Loucy (cell line): ENCODE measurements around the gene ATP1A3.

ENCODE experiments used
- H2AFZ ChIP-seq: fragments of 200-600 bp; sonication (generic); 2 replicates; pipeline ENCODE4 v1.6.0; 2016; ENCODE audit warnings: antibody characterized with exemption, mild to moderate bottlenecking, low read length, moderate library complexity
- H3F3A ChIP-seq: fragments of 200-600 bp; 2 replicates; pipeline ENCODE4 v1.6.0; 2016; ENCODE audit warnings: antibody characterized with exemption, low read depth, mild to moderate bottlenecking
- H3K27me3 ChIP-seq: fragments of 200-600 bp; sonication (generic); 2 replicates; pipeline ENCODE4 v1.6.1; 2014; ENCODE audit warnings: low read length, mild to moderate bottlenecking; ENCODE audit not compliant: insufficient read depth, poor library complexity, severe bottlenecking
- H3K36me3 ChIP-seq: fragments of 200-600 bp; sonication (generic); 2 replicates; pipeline ENCODE4 v1.6.1; 2016; ENCODE audit warnings: low read length; ENCODE audit not compliant: insufficient read depth
- H3K4me1 ChIP-seq: fragments of 200-600 bp; sonication (generic); 2 replicates; pipeline ENCODE4 v1.5.1; 2014; ENCODE audit warnings: low read length, mild to moderate bottlenecking; ENCODE audit not compliant: insufficient read depth, poor library complexity, severe bottlenecking
- H3K4me2 ChIP-seq: fragments of 200-600 bp; sonication (generic); 2 replicates; pipeline ENCODE4 v1.6.0; 2014; ENCODE audit warnings: antibody characterized with exemption, low read length, low read depth, mild to moderate bottlenecking; ENCODE audit not compliant: poor library complexity, severe bottlenecking
- H3K4me3 ChIP-seq: fragments of 200-600 bp; sonication (generic); 2 replicates; pipeline ENCODE4 v1.5.1; 2014; ENCODE audit warnings: low read length, mild to moderate bottlenecking, mixed read lengths; ENCODE audit not compliant: poor library complexity, severe bottlenecking
- H3K79me2 ChIP-seq: fragments of 200-600 bp; sonication (generic); 2 replicates; pipeline ENCODE4 v1.6.1; 2014; ENCODE audit warnings: low read length; ENCODE audit not compliant: insufficient read depth
- H3K9ac ChIP-seq: fragments of 200-600 bp; sonication (generic); 2 replicates; pipeline ENCODE4 v1.6.0; 2014; ENCODE audit warnings: mild to moderate bottlenecking, low read depth, low read length, moderate library complexity; ENCODE audit not compliant: poor library complexity, severe bottlenecking
- H3K9me2 ChIP-seq: fragments of 200-600 bp; sonication (generic); replicated peaks from 2 replicates; pipeline ENCODE4 v1.6.1; 2016; ENCODE audit warnings: low read depth, low read length, mixed read lengths
- H3K9me3 ChIP-seq: fragments of 200-600 bp; sonication (generic); 2 replicates; pipeline ENCODE4 v1.6.1; 2014; ENCODE audit warnings: mild to moderate bottlenecking, antibody characterized with exemption, low read length, low read depth; ENCODE audit not compliant: insufficient read depth
- H4K20me1 ChIP-seq: fragments of 200-600 bp; sonication (generic); 2 replicates; pipeline ENCODE4 v1.6.0; 2014; ENCODE audit warnings: antibody characterized with exemption, low read length, mild to moderate bottlenecking; ENCODE audit not compliant: insufficient read depth, poor library complexity, severe bottlenecking
- EZH2phosphoT487 ChIP-seq: fragments of 200-600 bp; IDR thresholded peaks from 2 replicates; pipeline ENCODE4 v1.6.1; 2018; ENCODE audit warnings: antibody characterized with exemption, mild to moderate bottlenecking, moderate library complexity, borderline replicate concordance
- TF ChIP-seq, protein P1 (sequence below): fragments of 200-600 bp; sonication (generic); conservative IDR thresholded peaks from 2 replicates; pipeline ENCODE4 v1.5.1; 2014; ENCODE audit warnings: mild to moderate bottlenecking, antibody characterized with exemption, low read length

The ATP1A3 gene

GRCh38 chr19:41974652-41975051, 19.4 kb downstream of the ATP1A3 start:
- H3K36me3 ChIP-seq, result no peaks in the 10 kb centered on the region
- H3F3A ChIP-seq, result no peaks in the 10 kb centered on the region
- H3K9me2 ChIP-seq, result no peaks in the 10 kb centered on the region
- H4K20me1 ChIP-seq, result no peaks in the 10 kb centered on the region
- TF ChIP-seq, protein P1, sequence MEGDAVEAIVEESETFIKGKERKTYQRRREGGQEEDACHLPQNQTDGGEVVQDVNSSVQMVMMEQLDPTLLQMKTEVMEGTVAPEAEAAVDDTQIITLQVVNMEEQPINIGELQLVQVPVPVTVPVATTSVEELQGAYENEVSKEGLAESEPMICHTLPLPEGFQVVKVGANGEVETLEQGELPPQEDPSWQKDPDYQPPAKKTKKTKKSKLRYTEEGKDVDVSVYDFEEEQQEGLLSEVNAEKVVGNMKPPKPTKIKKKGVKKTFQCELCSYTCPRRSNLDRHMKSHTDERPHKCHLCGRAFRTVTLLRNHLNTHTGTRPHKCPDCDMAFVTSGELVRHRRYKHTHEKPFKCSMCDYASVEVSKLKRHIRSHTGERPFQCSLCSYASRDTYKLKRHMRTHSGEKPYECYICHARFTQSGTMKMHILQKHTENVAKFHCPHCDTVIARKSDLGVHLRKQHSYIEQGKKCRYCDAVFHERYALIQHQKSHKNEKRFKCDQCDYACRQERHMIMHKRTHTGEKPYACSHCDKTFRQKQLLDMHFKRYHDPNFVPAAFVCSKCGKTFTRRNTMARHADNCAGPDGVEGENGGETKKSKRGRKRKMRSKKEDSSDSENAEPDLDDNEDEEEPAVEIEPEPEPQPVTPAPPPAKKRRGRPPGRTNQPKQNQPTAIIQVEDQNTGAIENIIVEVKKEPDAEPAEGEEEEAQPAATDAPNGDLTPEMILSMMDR, result no peak
- no peak for TF ChIP-seq EZH2phosphoT487
- H3K79me2 ChIP-seq, result no peaks in the 10 kb centered on the region
- no peaks in the 10 kb centered on the region for H3K9me3 ChIP-seq
- H3K4me2 ChIP-seq, result no peak overlapping the region
- no peaks in the 10 kb centered on the region for H3K27me3 ChIP-seq
- no peak overlapping the region for H3K4me3 ChIP-seq
- no peak overlapping the region for H3K9ac ChIP-seq
- no peaks in the 10 kb centered on the region for H3K4me1 ChIP-seq
- H2AFZ ChIP-seq, result no peak overlapping the region

GRCh38 chr19:41971363-41971762, 22.7 kb downstream of the ATP1A3 start:
- no peak overlapping the region for H3K4me2 ChIP-seq
- H3K9ac ChIP-seq, result no peak overlapping the region
- TF ChIP-seq, protein P1, result no peak
- TF ChIP-seq EZH2phosphoT487, result no peak
- H3K4me3 ChIP-seq, result no peak overlapping the region
- H4K20me1 ChIP-seq, result no peaks in the 10 kb centered on the region
- H3K9me2 ChIP-seq, result no peaks in the 10 kb centered on the region
- no peaks in the 10 kb centered on the region for H3K4me1 ChIP-seq
- H3K27me3 ChIP-seq, result no peaks in the 10 kb centered on the region
- no peaks in the 10 kb centered on the region for H3K9me3 ChIP-seq
- no peak overlapping the region for H2AFZ ChIP-seq
- no peaks in the 10 kb centered on the region for H3K36me3 ChIP-seq
- H3F3A ChIP-seq, result no peaks in the 10 kb centered on the region
- H3K79me2 ChIP-seq, result no peaks in the 10 kb centered on the region

DNA sequence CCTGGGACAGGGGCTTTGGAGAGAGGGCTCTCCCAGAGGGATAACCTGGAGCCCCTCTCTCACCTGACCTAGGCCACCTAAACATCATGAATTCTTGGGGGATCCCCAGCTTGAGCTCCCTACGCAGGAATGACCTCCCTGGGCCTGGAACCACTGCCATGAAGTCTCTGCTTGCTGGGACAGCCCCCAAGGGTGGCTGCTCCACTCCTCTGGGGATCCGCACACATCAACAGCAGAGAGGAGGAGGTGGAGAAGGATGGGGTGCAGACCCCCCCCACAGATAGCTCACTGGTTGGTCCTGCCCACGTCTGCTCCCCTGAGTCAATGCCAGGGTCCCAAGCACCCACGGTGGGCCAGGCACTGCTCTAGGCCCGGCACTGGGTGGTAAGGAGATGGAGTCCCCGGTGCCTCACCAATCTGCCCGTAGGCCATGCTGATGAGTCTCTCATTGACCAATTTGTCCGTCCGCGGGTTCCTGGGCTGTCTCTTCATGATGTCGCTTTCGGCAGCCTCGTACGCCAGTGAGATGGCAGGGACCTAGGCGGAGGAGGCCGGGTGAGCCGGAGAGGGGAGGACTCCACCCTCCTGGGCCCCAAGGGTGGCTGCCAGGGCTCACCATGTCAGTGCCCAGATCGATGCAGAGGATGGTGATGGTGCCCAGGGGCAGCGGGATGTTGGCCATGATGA, 24.1 kb downstream of the ATP1A3 start:
- H2AFZ ChIP-seq, result no peak overlapping the region
- no peaks in the 10 kb centered on the region for H3F3A ChIP-seq
- no peak overlapping the region for H3K4me3 ChIP-seq
- H3K27me3 ChIP-seq, result no peaks in the 10 kb centered on the region
- H3K79me2 ChIP-seq, result no peaks in the 10 kb centered on the region
- H3K9ac ChIP-seq, result no peak overlapping the region
- no peaks in the 10 kb centered on the region for H3K36me3 ChIP-seq
- no peaks in the 10 kb centered on the region for H3K9me2 ChIP-seq
- no peaks in the 10 kb centered on the region for H4K20me1 ChIP-seq
- TF ChIP-seq, protein P1, result no peak
- no peak for TF ChIP-seq EZH2phosphoT487
- no peaks in the 10 kb centered on the region for H3K4me1 ChIP-seq
- H3K9me3 ChIP-seq, result no peaks in the 10 kb centered on the region
- H3K4me2 ChIP-seq, result no peak overlapping the region
